Activated T-cell treated with anti-CD3 and anti-CD28 coated beads for 24 hours (primary cell): Measurements from ENCODE around the gene GCN1.

Experiments used
- DNase-seq: peaks from one replicate; pipeline ENCODE4 v3.0.0-alpha.2; 2020; ENCODE audit warnings: low read depth

GCN1 gene

GRCh38 chr12:120116792-120117651 lies 77.5 kb downstream of the GCN1 start:
- peak; percentile 97 for DNase-seq

GRCh38 chr12:120116441-120116791 lies 78.1 kb downstream of the GCN1 start, which contains the start of gene RAB35:
Gene RAB35 (minus strand): TSS chr12:120116753. CDS start chr12:120116650, 103 bp downstream.
- DNase-seq: no peak

- DNase-seq: no peak
Observed at GRCh38 chr12:120115692-120116440, 78.6 kb downstream of the GCN1 start.

- no peak for DNase-seq
Observed at GRCh38 chr12:120115066-120115465, 79.4 kb downstream of the GCN1 start.

- DNase-seq: no peak
Observed at GRCh38 chr12:120110550-120111501, 83.7 kb downstream of the GCN1 start.

GRCh38 chr12:120109570-120110267 lies 84.8 kb downstream of the GCN1 start:
- DNase-seq: no peak

- no peak for DNase-seq
Observed at GRCh38 chr12:120106151-120106550, 88.4 kb downstream of the GCN1 start.

- no peak for DNase-seq
Observed at GRCh38 chr12:120103371-120103770, 91.1 kb downstream of the GCN1 start.

- DNase-seq: no peak
Observed at GRCh38 chr12:120103044-120103338, 91.5 kb downstream of the GCN1 start.

GRCh38 chr12:120102189-120103043 lies 92.1 kb downstream of the GCN1 start:
- no peak for DNase-seq

- DNase-seq: no peak
Observed at GRCh38 chr12:120101617-120102016, 92.9 kb downstream of the GCN1 start.

- DNase-seq: no peak
Observed at GRCh38 chr12:120101182-120101581, 93.3 kb downstream of the GCN1 start.

- DNase-seq: no peak
Observed at GRCh38 chr12:120100630-120101029, 93.9 kb downstream of the GCN1 start.

- DNase-seq: no peak
Observed at GRCh38 chr12:120099738-120100137, 94.8 kb downstream of the GCN1 start.

- DNase-seq: no peak
Observed at GRCh38 chr12:120098756-120099470, 95.6 kb downstream of the GCN1 start.

GRCh38 chr12:120096671-120097202 lies 97.8 kb downstream of the GCN1 start:
- no peak for DNase-seq

- no peak for DNase-seq
Observed at GRCh38 chr12:120095736-120096135, 98.8 kb downstream of the GCN1 start.

GRCh38 chr12:120095331-120095730 lies 99.2 kb downstream of the GCN1 start:
- no peak for DNase-seq

GRCh38 chr12:120094485-120094884 lies 100.0 kb downstream of the GCN1 start:
- DNase-seq: no peak
